Astrocyte (in vitro differentiated cells and primary cell): ENCODE results near the gene SLC1A6.

ENCODE experiments used
- EZH2 ChIP-seq: IDR thresholded peaks from 2 replicates; pipeline ENCODE4 v1.6.1; 2012; ENCODE audit warnings: mild to moderate bottlenecking, low read length, inconsistent platforms; ENCODE audit not compliant: insufficient read depth
- TF ChIP-seq, protein P1 (sequence below): IDR thresholded peaks from 2 replicates; pipeline ENCODE4 v1.5.1; 2011; ENCODE audit warnings: low read depth, mild to moderate bottlenecking, inconsistent platforms, low read length, moderate library complexity; ENCODE audit not compliant: insufficient read depth

DNA sequence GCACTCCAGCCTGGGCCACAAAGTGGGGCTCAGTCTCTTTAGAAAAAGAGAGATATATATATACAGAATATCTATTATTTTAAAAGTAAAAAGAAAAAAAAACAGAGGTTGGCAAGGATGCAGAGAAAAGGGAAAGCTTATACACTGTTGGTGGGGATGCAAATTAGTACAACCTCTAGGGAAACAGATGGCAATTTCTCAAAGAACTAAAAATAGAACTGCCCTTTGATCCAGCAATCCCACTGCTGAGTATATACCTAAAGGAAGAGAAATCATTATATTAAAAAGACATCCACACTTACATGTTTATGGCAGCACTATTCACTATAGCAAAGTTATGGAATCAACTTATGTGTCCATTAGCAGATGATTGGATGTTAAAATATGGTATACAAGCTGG is 28.6 kb upstream of the SLC1A6 start:
- TF ChIP-seq, protein P1, sequence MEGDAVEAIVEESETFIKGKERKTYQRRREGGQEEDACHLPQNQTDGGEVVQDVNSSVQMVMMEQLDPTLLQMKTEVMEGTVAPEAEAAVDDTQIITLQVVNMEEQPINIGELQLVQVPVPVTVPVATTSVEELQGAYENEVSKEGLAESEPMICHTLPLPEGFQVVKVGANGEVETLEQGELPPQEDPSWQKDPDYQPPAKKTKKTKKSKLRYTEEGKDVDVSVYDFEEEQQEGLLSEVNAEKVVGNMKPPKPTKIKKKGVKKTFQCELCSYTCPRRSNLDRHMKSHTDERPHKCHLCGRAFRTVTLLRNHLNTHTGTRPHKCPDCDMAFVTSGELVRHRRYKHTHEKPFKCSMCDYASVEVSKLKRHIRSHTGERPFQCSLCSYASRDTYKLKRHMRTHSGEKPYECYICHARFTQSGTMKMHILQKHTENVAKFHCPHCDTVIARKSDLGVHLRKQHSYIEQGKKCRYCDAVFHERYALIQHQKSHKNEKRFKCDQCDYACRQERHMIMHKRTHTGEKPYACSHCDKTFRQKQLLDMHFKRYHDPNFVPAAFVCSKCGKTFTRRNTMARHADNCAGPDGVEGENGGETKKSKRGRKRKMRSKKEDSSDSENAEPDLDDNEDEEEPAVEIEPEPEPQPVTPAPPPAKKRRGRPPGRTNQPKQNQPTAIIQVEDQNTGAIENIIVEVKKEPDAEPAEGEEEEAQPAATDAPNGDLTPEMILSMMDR = no peak
- no peak for TF ChIP-seq EZH2
